HCT116 (cell line): ENCODE results near the gene KCNK13. TPM values are rescaled to one million over a fixed set of nuclear protein-coding genes. Genes with fewer than 3 reads are reported as not detected.

Experiments
- CBX3 ChIP-seq: IDR thresholded peaks from 2 replicates; pipeline ENCODE4 v1.6.1; 2012; ENCODE audit warnings: low read depth
- CEBPB ChIP-seq: IDR thresholded peaks from 2 replicates; pipeline ENCODE4 v1.6.1; 2012; ENCODE audit warnings: low read depth
- EGR1 ChIP-seq: IDR thresholded peaks from 2 replicates; pipeline ENCODE4 v1.6.1; 2012; ENCODE audit warnings: low read depth
- EZH2 ChIP-seq: fragments of 200-600 bp; sonication (generic); IDR thresholded peaks from 2 replicates; pipeline ENCODE4 v1.6.1; 2017; ENCODE audit warnings: antibody characterized with exemption, mixed run types
- FOSL1 ChIP-seq: IDR thresholded peaks from 2 replicates; pipeline ENCODE4 v1.6.1; 2012; ENCODE audit warnings: low read depth
- JUND ChIP-seq: IDR thresholded peaks from 2 replicates; pipeline ENCODE4 v1.6.1; 2012
- POLR2A ChIP-seq: IDR thresholded peaks from 2 replicates; pipeline ENCODE4 v1.7.0; 2011; ENCODE audit warnings: borderline replicate concordance; ENCODE audit not compliant: insufficient read depth, insufficient read length; ENCODE audit errors: extremely low read depth
- POLR2AphosphoS5 ChIP-seq: IDR thresholded peaks from 2 replicates; pipeline ENCODE4 v1.6.1; 2011; ENCODE audit warnings: mild to moderate bottlenecking, low read depth, low read length, moderate library complexity
- SIN3A ChIP-seq: IDR thresholded peaks from 2 replicates; pipeline ENCODE4 v1.6.1; 2012; ENCODE audit warnings: low read depth
- SP1 ChIP-seq: IDR thresholded peaks from 2 replicates; pipeline ENCODE4 v1.6.1; 2012; ENCODE audit warnings: low read depth
- SRF ChIP-seq: IDR thresholded peaks from 2 replicates; pipeline ENCODE4 v1.6.1; 2012; ENCODE audit warnings: low read depth
- TCF7L2 ChIP-seq: IDR thresholded peaks from 2 replicates; pipeline ENCODE4 v1.7.0; 2011; ENCODE audit warnings: borderline replicate concordance, inconsistent platforms; ENCODE audit not compliant: insufficient read depth, insufficient read length; ENCODE audit errors: extremely low read depth
- YY1 ChIP-seq: IDR thresholded peaks from 2 replicates; pipeline ENCODE4 v1.6.1; 2011; ENCODE audit warnings: low read length, low read depth, moderate library complexity, mild to moderate bottlenecking; ENCODE audit not compliant: insufficient replicate concordance; ENCODE audit errors: extremely low read depth
- ZFX ChIP-seq: fragments of 450-650 bp; IDR thresholded peaks from 2 replicates; pipeline ENCODE4 v1.6.1; 2017
- ZNF274 ChIP-seq: fragments of 200-500 bp; sonication (Bioruptor generic); IDR thresholded peaks from 2 replicates; pipeline ENCODE4 v1.6.1; 2014; ENCODE audit warnings: mild to moderate bottlenecking, low read depth, low read length, inconsistent platforms
- total RNA-seq: library from RNA; stranded (reverse); gene quantifications from one replicate; pipeline ENCODE4 v1.2.1, GENCODE V29; 2021; ENCODE audit not compliant: unreplicated experiment
- TF ChIP-seq, protein P1 (sequence below): IDR thresholded peaks from 2 replicates; pipeline ENCODE4 v1.6.1; 2012; ENCODE audit warnings: low read depth

KCNK13 gene
- total RNA-seq, 1 experiment from 2014 or later: 2.2 TPM

DNA sequence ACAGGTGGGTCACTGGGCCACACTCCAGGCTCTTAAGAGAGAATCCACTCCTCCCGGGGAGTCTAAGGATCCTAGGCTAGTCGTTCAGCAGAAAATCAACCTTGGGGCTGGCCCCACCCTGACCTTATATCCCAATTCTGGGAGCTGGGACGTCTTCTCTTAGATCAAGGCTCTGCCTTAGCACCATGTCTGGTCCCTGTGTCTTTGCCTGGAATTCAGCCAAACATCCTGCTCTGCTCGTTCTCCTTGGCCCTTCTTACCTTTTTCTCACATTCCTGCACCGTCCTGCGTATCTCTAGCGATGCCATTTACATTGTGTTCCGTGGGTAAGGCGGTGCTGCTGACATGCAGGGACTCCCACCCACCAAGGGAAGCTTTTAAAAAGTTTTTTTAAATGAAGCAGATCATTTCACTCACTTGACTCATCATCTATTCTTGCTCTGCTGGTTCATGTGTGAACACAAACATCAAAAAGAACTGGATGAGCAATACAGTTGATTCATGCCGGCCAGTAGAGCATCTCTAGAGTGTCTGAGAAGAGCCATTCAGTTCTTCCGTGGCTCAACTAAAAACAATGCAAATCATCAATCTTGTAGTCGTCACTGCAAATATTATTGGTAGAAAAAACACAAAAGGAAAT is 50.2 kb downstream of the KCNK13 start (continued):
- TF ChIP-seq, protein P1, sequence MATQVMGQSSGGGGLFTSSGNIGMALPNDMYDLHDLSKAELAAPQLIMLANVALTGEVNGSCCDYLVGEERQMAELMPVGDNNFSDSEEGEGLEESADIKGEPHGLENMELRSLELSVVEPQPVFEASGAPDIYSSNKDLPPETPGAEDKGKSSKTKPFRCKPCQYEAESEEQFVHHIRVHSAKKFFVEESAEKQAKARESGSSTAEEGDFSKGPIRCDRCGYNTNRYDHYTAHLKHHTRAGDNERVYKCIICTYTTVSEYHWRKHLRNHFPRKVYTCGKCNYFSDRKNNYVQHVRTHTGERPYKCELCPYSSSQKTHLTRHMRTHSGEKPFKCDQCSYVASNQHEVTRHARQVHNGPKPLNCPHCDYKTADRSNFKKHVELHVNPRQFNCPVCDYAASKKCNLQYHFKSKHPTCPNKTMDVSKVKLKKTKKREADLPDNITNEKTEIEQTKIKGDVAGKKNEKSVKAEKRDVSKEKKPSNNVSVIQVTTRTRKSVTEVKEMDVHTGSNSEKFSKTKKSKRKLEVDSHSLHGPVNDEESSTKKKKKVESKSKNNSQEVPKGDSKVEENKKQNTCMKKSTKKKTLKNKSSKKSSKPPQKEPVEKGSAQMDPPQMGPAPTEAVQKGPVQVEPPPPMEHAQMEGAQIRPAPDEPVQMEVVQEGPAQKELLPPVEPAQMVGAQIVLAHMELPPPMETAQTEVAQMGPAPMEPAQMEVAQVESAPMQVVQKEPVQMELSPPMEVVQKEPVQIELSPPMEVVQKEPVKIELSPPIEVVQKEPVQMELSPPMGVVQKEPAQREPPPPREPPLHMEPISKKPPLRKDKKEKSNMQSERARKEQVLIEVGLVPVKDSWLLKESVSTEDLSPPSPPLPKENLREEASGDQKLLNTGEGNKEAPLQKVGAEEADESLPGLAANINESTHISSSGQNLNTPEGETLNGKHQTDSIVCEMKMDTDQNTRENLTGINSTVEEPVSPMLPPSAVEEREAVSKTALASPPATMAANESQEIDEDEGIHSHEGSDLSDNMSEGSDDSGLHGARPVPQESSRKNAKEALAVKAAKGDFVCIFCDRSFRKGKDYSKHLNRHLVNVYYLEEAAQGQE: no peak
- no peak for TF ChIP-seq CBX3
- TF ChIP-seq CEBPB: peak; percentile 56; the same call in 1 of the 2 replicates
- TF ChIP-seq TCF7L2: peak; percentile 18
- TF ChIP-seq SRF: no peak
- TF ChIP-seq JUND: peak; percentile 81
- no peak for TF ChIP-seq POLR2A
- no peak for TF ChIP-seq EZH2
- TF ChIP-seq ZFX: no peak
- TF ChIP-seq ZNF274: no peak
- no peak for TF ChIP-seq POLR2AphosphoS5
- TF ChIP-seq SP1: peak; percentile 62
- peak; percentile 7 for TF ChIP-seq YY1
- peak; percentile 83 for TF ChIP-seq FOSL1
- no peak for TF ChIP-seq SIN3A
- TF ChIP-seq EGR1: no peak
